Measurements from ENCODE around the gene FRMD3.

FRMD3 gene

GRCh38 chr9:83538172-83538889 lies at the start of gene FRMD3:
Gene FRMD3, minus strand, starts transcription at chr9:83538401. Its CDS starts 170 bp downstream, at chr9:83538231.
- H3K9ac ChIP-seq: peak within 1 kb of the TSS; percentile 23
- H3K27ac ChIP-seq: peak within 1 kb of the TSS; percentile 86
- TF ChIP-seq CTCF (IDR thresholded peaks at IDR 0.05): peak; percentile 78
- peaks cover 8% of the 10 kb centered on the region for H3K79me2 ChIP-seq
- no peaks in the 10 kb centered on the region for H3K9me3 ChIP-seq (ENCODE audit: control insufficient read depth, low read length)
- peak within 1 kb of the TSS; percentile 67 for H2AFZ ChIP-seq
- H3K4me1 ChIP-seq: peaks cover 2% of the 10 kb centered on the region
- H3K36me3 ChIP-seq (ENCODE audit: control insufficient read depth, insufficient read depth, low read length): no peaks in the 10 kb centered on the region
- peak within 1 kb of the TSS; percentile 81 for H3K4me3 ChIP-seq (ENCODE audit: low read depth, low read length)
- H3K4me2 ChIP-seq (ENCODE audit: low read length): peak within 1 kb of the TSS; percentile 82
- H3K27me3 ChIP-seq (ENCODE audit: control insufficient read depth, insufficient read depth, low read length): no peaks in the 10 kb centered on the region

GRCh38 chr9:83584995-83585394 lies 46.8 kb upstream of the FRMD3 start:
- no peak overlapping the region for H2AFZ ChIP-seq
- H3K4me3 ChIP-seq (ENCODE audit: low read depth, low read length): no peak overlapping the region
- no peaks in the 10 kb centered on the region for H3K4me1 ChIP-seq
- TF ChIP-seq CTCF (IDR thresholded peaks at IDR 0.05): no peak
- H3K9ac ChIP-seq: no peak overlapping the region
- no peaks in the 10 kb centered on the region for H3K79me2 ChIP-seq
- H3K4me2 ChIP-seq (ENCODE audit: low read length): no peak overlapping the region
- no peaks in the 10 kb centered on the region for H3K9me3 ChIP-seq (ENCODE audit: control insufficient read depth, low read length)
- H3K27ac ChIP-seq: no peak overlapping the region
- no peaks in the 10 kb centered on the region for H3K36me3 ChIP-seq (ENCODE audit: control insufficient read depth, insufficient read depth, low read length)
- H3K27me3 ChIP-seq (ENCODE audit: control insufficient read depth, insufficient read depth, low read length): no peaks in the 10 kb centered on the region

GRCh38 chr9:83583151-83584014 lies 45.2 kb upstream of the FRMD3 start:
- Histone ChIP-seq H3K4me2 (ENCODE audit: low read length) (no peak overlapping the region), H3K36me3 (ENCODE audit: control insufficient read depth, insufficient read depth, low read length) (no peaks in the 10 kb centered on the region), H3K27me3 (ENCODE audit: control insufficient read depth, insufficient read depth, low read length) (no peaks in the 10 kb centered on the region), H3K27ac (no peak overlapping the region), H3K4me1 (no peaks in the 10 kb centered on the region), H3K9ac (no peak overlapping the region), H2AFZ (no peak overlapping the region), H3K4me3 (ENCODE audit: low read depth, low read length) (no peak overlapping the region), H3K79me2 (no peaks in the 10 kb centered on the region), H3K9me3 (ENCODE audit: control insufficient read depth, low read length) (no peaks in the 10 kb centered on the region)
- peak; percentile 64 for TF ChIP-seq CTCF (IDR thresholded peaks at IDR 0.05)

GRCh38 chr9:83582029-83582428 lies 43.8 kb upstream of the FRMD3 start:
- Histone ChIP-seq H3K36me3 (ENCODE audit: control insufficient read depth, insufficient read depth, low read length) (no peaks in the 10 kb centered on the region), H3K79me2 (no peaks in the 10 kb centered on the region), H3K4me1 (no peaks in the 10 kb centered on the region), H3K9me3 (ENCODE audit: control insufficient read depth, low read length) (no peaks in the 10 kb centered on the region), H3K4me2 (ENCODE audit: low read length) (no peak overlapping the region), H2AFZ (no peak overlapping the region), H3K27me3 (ENCODE audit: control insufficient read depth, insufficient read depth, low read length) (no peaks in the 10 kb centered on the region), H3K9ac (no peak overlapping the region), H3K27ac (no peak overlapping the region), H3K4me3 (ENCODE audit: low read depth, low read length) (no peak overlapping the region)
- no peak for TF ChIP-seq CTCF (IDR thresholded peaks at IDR 0.05)
